Measurements from ENCODE around the gene CHMP1B. TPM values are rescaled to one million over a fixed set of nuclear protein-coding genes. Genes with fewer than 3 reads are reported as not detected.

CHMP1B gene
- polyA plus RNA-seq, 1 experiment, result 32.6 TPM

DNA sequence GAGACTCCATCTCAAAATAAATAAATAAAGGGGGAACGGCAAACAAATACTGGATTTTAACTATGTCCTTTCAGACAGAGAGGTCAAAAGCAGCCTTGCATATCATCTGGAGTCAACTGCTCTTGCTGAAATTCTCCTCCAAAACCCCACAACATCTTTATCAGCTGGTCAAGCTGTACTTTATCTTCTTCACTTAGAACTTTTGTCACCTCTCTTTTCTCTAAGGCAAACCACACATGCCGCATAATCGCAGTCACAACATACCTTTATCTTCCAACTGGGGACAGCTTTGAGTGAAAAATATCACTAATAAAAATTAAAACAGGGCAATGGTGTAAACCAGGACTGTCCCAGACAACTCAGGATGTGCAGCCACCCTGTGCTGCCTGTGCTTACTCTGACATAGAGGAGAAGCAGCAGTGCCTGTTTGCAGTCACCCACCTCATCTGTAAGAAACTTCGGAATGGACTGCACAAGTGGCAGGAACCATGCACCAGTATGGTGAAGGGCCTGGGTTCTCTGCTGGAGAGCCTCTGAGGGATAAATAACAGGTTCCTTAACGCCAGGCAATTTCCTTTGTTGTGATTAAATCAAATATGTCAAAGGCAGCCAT lies 50.7 kb downstream of the CHMP1B start:
- no peak overlapping the region for H3K4me3 ChIP-seq (ENCODE audit: low read depth, low read length)
- H3K27me3 ChIP-seq (ENCODE audit: control insufficient read depth, insufficient read depth, low read length), result no peaks in the 10 kb centered on the region
- ChIA-PET POLR2A (no interaction called here), CTCF (interaction anchor here (1.0 kb wide), 1 partner anchor 37 kb away, joined by 3 read pairs; no protein-coding TSS in a partner anchor)
- DNase-seq (ENCODE audit: low read depth, low spot score), result no peak
- TF ChIP-seq, protein P1, sequence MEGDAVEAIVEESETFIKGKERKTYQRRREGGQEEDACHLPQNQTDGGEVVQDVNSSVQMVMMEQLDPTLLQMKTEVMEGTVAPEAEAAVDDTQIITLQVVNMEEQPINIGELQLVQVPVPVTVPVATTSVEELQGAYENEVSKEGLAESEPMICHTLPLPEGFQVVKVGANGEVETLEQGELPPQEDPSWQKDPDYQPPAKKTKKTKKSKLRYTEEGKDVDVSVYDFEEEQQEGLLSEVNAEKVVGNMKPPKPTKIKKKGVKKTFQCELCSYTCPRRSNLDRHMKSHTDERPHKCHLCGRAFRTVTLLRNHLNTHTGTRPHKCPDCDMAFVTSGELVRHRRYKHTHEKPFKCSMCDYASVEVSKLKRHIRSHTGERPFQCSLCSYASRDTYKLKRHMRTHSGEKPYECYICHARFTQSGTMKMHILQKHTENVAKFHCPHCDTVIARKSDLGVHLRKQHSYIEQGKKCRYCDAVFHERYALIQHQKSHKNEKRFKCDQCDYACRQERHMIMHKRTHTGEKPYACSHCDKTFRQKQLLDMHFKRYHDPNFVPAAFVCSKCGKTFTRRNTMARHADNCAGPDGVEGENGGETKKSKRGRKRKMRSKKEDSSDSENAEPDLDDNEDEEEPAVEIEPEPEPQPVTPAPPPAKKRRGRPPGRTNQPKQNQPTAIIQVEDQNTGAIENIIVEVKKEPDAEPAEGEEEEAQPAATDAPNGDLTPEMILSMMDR (IDR thresholded peaks at IDR 0.05; ENCODE audit: low read depth, low read length), result no peak
- no peak overlapping the region for H3K27ac ChIP-seq (ENCODE audit: low read depth, low read length)
- no peaks in the 10 kb centered on the region for H3K9me3 ChIP-seq (ENCODE audit: control insufficient read depth, insufficient read depth, low read length)

DNA sequence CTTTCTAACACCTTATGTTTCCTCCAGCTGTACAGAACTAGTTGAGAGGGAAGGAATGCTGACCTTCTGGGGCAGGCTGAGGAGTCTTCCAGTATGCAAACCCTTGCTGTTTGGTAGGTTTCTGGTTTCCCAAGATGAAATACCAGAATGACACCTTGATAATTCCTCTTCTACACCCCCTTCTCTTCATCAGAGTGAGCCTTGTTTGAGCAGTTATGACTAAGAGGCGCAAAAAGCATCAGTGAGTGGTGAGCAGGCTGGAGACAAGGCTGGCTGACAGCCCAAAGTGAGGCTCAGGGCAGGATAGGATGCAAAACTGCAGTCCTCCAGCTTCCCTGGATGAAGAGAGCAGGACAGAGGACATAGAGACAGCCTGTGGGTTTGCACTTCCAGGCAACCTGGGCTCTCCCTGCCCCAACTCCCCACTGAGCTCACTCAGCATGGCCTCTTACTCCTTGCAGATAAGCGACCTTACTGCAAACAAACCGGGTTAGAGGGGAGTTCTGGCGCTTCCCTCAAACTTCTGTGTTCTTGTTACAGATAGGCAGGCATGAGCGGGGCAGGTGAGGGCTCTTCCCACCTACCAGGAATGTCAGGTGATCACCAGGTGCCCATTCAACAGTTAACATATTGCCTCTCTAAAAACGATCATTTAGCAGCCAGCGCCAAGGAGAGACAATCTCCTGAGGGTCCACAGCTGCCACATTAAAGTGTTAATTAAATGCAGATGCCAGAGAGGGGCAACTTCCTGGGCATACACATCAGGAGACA lies 51.5 kb downstream of the CHMP1B start:
- H3K9me3 ChIP-seq (ENCODE audit: control insufficient read depth, insufficient read depth, low read length), result no peaks in the 10 kb centered on the region
- CTCF ChIA-PET, result interaction anchor here (1.0 kb wide), 1 partner anchor 36 kb away, joined by 3 read pairs; no protein-coding TSS in a partner anchor
- no peaks in the 10 kb centered on the region for H3K27me3 ChIP-seq (ENCODE audit: control insufficient read depth, insufficient read depth, low read length)
- no peak overlapping the region for H3K27ac ChIP-seq (ENCODE audit: low read depth, low read length)
- POLR2A ChIA-PET, result no interaction called here
- no peak for DNase-seq (ENCODE audit: low read depth, low spot score)
- no peak overlapping the region for H3K4me3 ChIP-seq (ENCODE audit: low read depth, low read length)
- TF ChIP-seq, protein P1 (IDR thresholded peaks at IDR 0.05; ENCODE audit: low read depth, low read length), result no peak

Other genes starting within 250 kb of the CHMP1B start
- gene SLC35G4, start 241.8 kb upstream of the CHMP1B start, polyA plus RNA-seq (2011; rRNA removed), result not detected in 2 replicates
- 0.46 and 0.51 TPM in 2 replicates for gene GNAL, start 162.1 kb upstream of the CHMP1B start, polyA plus RNA-seq (2011; rRNA removed)
- gene MPPE1, start 56.9 kb downstream of the CHMP1B start, polyA plus RNA-seq (2011; rRNA removed), result 21.1 and 21.9 TPM in 2 replicates
- 12.8 and 15.3 TPM in 2 replicates for gene IMPA2, start 130.1 kb downstream of the CHMP1B start, polyA plus RNA-seq (2011; rRNA removed)
- gene ANKRD62, start 242.4 kb downstream of the CHMP1B start, polyA plus RNA-seq (2011; rRNA removed), result not detected in 2 replicates

Data from AG04450 (cell line).